Mammary epithelial cell (primary cell): ENCODE results near the gene NAPEPLD.

Source experiments
- CTCF ChIP-seq, 2 donors: IDR thresholded peaks in 1 of 2; conservative IDR thresholded peaks in 1 of 2; 2 replicates each; pipeline ENCODE4 v1.5.1; 2011 to 2012; ENCODE audit warnings: inconsistent platforms in 2 of 2, low read length in 2 of 2, mild to moderate bottlenecking in 2 of 2, control low read depth in 1 of 2, low read depth in 1 of 2; ENCODE audit not compliant: insufficient read depth in 1 of 2; ENCODE audit errors: extremely low read depth in 1 of 2
- EZH2 ChIP-seq: IDR thresholded peaks from 2 replicates; pipeline ENCODE4 v1.6.1; 2012; ENCODE audit warnings: low read length, inconsistent platforms, borderline replicate concordance

GRCh38 chr7:103073989-103074518 is 74.8 kb downstream of the NAPEPLD start:
- TF ChIP-seq CTCF (conservative IDR thresholded peaks at IDR 0.05 in 1 of 2, IDR thresholded peaks at IDR 0.05 in 1 of 2; ENCODE audit: extremely low read depth in 1 of 2, insufficient read depth in 1 of 2, low read depth in 1 of 2, low read length in 2 of 2), result no peak
- TF ChIP-seq EZH2, result no peak
